HG03460 (cell line): ENCODE data around the gene ERCC6.

Source experiments
- ATAC-seq: cut with Tn5 transposase; IDR thresholded peaks from one replicate; pipeline ENCODE4 v1.9.1; 2021; ENCODE audit not compliant: unreplicated experiment

The ERCC6 gene

DNA sequence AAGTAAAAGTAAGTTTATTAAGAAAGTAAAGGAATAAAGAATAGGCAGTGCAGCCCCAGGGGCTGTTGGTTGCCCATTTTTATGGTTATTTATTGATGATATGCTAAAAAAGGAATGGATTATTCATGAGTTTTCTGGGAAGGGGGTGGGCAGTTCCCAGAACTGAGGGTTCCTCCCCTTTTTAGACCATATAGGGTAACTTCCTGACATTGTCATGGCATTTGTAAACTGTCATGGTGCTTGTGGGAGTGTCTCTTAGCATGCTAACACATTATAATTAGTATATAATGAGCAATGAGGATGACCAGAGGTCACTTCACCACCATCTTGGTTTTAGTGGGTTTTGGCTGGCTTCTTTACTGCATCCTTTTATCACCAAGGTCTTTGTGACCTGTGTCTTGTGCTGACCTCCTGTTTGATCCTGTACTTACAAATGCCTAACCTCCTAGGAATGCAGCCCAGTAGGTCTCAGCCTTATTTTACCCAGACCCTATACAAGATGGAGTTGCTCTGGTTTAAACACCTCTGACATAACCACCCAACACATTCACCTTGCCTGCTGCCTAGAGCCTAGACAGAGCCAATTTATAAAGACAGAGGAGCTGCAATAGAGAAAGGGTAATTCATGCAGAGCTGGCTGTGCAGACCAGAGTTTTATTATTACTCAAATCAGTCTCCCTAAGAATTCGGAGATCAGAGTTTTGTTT lies 10.9 kb upstream of the ERCC6 start:
- no peak for ATAC-seq

DNA sequence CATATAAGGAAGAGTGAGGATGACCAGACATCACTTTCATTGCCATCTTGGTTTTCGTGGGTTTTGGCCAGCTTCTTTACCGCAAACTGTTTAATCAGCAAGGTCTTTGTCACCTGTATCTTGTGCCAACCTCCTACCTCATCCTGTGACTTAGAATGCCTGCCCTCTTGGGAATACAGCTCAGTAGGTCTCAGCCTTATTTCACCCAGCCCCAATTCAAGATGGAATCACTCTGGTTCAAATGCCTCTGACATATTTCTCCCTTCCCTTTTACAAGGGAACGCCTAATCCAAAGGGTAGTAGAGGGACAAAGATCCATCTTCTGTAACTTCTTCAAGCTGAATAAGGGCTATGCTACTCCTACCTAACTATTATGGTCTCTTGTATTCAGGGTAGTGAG lies 4.7 kb upstream of the ERCC6 start:
- ATAC-seq = no peak

DNA sequence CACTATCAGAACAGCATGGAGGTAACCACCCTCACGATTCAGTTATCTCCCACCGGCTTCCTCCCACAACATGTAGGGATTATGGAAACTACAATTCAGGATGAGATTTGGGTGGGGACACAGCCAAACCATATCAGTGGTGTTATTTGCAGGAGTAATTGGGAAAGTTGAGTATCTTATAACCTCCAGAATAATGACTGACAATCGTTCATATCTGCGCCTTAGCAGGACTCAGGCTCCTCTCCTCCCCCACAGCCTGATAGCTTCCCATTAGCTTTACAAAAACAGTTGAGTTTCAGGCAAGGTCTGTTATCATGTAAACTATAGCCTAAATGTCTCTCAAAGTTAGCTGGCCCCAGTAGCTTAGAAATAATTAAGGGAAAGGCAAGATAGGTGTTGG lies 3.4 kb upstream of the ERCC6 start:
- no peak for ATAC-seq

DNA sequence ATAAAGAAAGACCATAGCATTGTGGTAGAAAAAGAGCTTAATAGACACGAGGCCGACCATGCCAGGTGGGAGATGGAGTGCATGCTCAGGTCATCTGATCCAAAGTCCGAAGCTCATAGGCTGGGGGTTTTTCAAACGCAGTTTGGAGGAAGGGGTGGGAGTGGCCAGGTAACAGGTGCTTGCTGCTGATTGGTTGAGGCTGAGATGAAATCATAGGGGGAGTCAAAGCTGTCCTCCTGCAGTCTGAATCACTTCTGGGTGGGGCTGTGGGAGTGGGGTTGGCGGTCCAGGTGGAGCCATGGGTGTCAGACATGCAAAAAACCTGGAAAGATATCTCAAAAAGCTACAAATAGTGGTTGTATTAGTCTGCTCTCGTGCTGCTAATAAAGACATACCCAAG lies 2.8 kb upstream of the ERCC6 start:
- ATAC-seq = no peak

DNA sequence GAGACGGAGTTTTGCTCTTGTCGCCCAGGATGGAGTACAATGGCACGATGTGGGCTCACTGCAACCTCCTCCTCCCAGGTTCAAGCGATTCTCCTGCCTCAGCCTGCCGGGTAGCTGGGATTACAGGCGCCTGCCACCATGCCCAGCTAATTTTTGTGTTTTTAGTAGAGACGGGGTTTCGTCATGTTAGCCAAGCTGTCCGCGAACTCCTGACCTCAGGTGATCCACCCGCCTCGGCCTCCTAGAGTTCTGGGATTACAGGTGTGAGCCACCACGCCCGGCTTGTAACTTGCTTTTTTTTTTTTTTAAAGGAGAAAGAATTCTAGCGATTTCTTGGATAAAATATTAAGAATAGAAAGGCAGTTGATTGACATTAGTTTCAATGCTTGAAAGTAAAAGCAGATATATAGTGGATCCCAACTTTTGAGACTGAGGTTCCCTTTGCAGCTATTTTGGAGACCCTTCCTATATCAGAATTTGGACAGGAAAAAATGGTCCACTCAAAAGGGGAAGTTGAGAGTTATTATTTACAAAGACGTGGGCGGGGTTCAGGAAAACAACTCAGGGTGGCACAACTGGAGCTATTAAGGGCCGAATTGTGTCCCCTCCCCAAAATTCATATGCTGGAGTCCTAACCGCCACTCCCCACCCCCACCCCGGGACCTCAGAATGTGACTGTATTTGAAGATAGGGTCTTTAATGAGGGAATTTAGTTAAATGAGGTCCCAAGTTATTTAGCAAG lies 1.3 kb upstream of the ERCC6 start:
- ATAC-seq = no peak

DNA sequence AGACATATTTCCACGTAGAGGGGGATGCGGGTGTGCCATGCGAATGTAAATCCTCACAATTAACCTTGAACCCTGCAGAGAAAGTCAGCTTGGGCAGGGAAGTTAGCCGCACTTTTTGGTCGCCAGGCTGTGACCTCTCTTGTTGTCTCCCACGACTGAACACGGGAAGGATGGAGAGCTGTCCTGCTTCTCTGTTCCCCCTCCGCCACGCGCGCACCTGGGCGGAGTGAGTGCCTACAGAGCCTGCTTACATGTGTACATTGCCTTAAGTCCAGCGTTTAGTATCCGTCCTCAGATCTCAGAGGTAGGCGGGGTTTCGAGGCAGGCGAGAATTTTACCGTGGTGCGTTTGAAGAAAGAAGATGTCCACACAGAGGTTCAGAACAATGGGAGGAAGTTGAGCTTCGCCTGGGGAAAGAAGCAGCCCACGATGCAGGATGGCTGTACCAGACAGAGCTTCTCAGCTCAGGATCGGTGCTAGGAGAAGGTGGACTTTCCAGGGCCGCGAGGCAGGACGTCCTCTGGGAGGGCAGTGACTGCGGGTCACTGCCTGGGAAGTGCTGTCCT lies 482 bp upstream of the ERCC6 start:
- ATAC-seq = peak; percentile 6

DNA sequence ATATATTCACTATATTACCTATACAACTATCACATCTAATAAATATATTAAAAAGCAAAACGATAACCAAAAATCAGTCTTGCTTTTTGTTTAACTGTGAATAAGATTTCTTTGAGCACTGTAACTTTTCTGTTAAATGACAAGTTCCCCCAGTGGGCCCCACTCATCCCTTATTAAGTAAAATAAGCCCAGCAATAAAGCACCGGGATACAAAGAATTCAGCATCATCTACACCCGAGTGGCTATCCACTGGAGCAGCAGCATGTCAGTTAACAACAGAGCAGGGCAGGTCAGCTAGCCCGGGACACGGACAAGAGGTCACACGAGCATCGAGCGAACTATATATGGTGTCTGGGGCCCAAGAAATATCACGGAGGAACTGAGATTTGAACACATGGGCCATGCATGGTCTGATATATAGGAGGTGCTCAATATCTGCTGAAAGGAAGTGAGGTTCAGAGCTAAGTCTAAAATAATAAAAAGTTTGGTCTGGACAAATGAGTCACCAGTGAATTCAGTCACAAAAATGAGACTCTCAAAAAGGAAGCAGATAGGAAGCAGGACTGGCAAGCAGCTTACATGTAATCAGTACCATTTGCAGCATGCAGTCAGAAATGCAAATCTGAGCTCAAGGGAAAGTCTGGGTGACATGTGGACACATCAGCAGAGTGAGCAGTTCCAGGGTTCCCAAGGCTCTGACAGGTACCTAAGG lies 4.1 kb downstream of the ERCC6 start:
- peak; percentile 46 for ATAC-seq

DNA sequence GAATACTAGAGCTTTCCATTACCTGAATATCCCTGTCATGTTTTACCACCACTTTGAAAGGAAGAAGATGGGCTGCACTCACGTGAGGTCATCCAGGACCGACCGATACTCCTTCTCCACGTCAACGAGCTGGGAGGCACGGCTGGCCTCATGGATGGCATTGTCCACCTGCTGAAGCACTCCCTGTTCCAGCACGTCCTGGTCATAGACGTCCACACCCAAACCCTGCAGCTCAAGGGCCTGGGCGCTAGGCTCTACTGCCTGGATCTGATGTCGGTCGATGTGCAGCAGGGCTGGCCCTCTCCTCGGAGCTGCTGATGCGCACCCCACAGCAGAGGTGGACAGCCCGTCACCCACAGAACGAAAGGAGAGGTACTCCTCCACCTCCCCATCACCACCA lies 6.5 kb downstream of the ERCC6 start:
- no peak for ATAC-seq

DNA sequence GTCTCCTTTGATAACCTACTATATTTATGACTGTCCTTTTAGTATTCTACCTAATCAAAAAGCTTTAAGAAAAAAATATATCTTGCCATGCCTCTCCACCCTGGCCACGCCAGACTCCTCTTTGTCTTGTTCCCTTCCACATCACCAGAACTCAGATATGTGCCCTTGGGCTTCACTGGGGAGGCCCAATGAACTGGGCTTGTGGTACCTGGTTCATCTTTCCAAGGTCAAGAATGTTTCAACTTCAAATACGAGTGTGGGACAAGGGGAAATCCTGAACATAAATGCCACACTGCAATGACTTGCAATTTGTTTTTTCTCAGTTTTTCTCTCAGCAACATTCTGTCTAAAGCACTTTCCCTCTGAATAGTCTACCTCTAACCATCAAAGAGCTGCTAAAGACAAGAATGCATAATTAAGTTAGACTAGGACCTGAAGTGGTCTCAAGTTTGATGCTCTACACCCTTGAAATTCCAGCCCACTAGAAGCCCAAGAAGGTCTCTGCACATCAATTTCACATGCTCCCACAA lies 9.9 kb downstream of the ERCC6 start:
- ATAC-seq = no peak

DNA sequence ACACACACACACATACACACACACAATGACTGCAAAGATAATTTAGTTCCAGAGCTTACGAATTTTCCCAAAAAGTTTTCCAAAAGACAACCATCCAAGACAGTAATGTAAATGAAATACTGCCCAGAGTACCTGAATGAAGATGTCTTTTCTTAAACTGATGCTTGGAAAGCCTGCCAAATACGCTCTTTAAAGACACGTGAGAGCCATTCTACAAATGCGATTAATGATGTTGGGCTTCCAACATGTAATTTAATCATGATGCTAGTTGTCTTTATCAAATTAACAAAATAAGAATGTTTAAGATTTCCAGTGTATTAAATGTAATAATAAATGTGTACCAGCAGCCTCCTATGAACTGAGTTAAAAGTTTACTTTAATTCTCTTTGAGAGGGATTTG lies 11.1 kb downstream of the ERCC6 start:
- ATAC-seq = no peak

DNA sequence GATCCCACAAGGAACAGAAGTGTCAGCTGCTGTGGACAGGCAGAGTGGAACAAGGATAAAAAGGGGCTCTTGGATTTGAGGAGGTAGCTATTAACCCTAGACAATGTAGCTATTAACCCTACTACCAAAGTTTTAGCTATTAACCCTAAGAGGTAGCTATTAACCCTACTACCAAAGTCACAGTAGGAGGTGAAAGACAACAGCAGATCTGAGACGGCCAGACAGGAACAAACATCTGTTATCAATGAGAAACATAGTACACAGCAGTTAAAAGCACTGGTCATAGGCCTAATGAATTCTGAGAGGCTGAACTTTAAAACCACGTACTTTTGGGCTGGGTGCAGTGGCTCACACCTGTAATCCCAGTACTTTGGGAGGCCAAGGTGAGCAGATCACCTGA lies 11.9 kb downstream of the ERCC6 start:
- ATAC-seq = no peak

DNA sequence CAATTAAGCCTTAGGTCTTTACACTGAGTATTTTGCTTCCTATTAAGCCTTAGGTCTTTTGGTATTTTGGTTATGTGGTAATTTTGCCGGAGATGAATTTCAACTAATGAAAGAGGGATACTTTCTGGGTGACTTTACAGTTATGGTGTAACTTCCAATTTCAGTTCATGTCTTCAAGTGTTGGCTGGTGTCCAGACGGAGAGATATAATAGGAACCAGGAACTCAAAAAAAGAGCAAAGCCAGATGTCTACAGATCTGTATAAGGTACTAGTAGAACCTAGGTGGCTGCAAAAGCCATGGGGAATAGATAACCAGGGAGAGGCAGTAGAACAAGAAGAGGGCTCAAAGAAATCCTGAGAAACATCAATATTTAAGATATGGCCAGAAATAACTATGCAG lies 12.3 kb downstream of the ERCC6 start:
- no peak for ATAC-seq

DNA sequence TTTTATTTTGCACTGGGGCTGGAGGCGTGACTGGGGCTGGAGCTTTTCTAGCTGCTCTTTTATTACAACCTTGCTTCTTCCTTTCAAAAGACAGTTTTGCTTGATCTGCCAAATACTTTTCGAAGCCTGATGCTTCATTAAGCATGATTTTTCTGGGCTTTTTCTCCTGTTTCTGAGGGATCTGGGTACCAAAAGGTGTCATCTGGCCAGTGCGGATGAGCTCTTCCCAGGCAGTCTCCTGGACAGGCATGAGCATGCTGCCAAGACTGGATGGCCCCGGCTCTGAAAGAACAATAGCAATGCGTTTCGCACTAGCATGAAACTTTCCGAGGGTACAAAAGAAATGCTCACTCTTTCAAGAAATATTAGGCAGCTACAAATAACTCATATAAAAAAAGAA lies 14.4 kb downstream of the ERCC6 start:
- no peak for ATAC-seq

DNA sequence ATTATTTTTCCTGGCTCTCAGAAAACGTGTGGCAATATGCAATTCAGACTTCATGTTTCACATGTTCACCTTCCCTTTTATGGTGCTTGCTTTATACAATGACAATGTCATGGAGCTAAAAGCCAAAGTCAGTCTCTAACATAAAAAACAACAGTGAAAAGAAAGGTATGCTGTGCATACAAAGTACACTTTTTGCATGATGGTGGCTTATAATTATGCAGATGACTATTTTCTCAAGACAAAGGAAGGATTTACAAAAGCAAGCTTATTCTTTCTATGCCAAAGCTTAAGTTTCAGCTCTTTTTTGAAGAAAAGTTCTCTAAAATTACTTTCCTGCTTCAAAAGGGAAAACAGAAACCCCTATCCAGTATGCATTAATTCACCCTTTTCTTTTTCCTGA lies 15.6 kb downstream of the ERCC6 start:
- no peak for ATAC-seq

DNA sequence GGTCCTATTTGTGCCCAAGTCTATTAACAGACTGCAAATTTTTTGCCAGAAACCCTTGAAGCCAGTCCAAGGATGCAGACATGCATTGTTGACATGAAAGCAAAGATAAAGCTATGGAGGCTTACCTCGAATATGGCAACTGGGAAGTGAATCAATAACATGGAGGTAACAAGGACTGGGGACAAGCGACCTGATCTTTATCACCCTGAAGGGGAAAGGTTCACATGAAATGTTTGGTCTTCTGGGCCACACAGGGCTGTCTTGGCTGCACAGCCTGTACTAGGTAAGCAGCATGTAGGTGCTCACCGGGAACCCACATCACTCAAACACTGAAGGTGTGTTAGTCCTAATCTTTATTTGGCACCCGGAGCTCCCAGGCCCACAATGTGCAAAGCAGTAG lies 17.9 kb downstream of the ERCC6 start:
- no peak for ATAC-seq

DNA sequence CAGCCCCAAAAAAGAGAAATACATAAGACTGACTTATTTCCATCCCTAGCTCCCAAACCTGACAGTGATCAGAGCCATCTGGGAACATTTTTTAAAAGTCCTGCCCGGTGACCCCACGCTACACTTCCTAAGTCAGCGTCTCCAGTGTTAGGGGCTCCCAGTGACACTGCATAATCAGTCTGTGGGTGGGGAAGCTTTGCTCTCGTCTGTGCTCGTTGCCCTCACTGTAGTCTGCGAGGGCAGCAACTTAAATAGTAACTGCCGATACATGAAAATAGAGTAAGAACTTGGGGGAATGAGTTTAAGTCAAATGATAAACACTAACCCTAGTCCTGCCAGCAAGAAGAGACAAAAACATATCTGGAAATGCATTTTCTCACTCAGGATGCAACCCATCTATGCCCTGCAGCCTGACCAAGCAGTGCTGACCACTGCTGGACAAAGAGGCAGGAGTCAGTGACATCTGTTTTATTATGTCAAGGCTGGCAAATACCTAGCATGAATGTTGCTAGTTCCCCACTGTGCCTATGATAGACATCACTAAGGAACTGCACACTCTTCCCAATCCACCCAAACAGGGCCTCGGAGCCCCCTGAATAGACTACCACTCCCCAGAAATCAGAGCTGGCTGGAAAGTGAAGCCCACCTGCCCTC lies 18.7 kb downstream of the ERCC6 start:
- no peak for ATAC-seq

DNA sequence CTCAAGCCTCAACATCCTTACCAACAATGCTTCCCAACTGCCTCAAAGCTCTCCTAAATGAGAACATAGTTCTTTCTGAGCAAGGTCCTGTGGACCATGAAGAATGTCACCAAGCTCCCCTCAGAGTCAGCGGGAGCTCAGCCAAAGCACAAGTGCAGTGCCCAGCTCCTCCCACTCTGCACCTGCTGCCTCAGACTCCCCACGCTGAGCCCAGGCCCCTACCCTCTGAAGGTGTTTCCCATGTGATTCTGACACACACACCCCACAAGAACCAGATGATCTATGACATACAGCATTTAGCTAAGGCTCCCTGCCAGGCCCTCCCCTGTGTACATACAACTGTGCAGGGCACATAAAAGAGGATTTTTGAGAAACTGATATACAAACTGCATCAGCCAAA lies 19.2 kb downstream of the ERCC6 start:
- no peak for ATAC-seq

DNA sequence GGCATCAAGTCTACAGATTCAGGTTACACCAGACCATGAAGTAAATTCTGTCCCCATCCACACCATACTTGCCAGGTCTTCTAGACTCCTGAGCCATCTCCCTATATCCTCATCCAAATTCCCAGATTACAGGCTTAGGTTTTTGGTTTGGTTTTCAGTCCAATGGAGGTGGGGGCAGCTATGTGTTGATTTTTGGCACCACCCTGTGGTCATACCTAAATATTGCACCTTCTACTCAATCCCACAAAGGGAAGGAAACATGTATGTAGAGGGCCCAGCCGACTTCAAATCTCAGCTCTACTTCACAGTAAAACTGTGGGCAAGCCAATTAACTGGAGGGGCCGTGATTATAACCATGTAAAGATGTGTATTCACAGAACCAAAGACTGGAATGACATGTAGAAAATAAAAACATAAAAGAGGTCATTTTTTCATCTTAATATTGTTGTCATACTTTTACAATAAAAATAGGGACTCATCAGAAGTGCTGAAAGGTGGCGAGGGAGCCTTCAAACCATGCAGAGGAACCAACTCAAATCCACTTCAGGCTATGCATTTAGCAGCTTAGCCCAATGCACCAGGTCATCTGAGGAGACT lies 19.8 kb downstream of the ERCC6 start:
- ATAC-seq = no peak

DNA sequence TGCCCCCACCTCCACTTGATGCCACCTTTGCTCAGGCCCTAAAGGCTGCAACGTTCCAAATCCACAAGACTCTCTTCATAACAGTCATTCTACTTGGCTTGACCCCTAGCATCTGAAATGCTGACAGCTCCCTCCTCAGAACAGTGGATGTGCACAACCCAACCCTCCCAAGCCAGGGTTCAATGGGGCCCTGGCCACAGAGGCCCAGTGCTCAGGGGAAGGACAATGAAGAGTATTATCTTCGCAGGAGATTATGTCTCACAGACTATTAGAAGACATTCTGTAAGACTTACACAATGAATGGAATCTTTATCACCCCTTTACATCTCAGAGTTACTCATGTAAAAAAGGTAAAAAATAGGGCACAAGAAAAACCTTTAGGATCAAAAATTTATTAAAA lies 20.4 kb downstream of the ERCC6 start:
- ATAC-seq = no peak

DNA sequence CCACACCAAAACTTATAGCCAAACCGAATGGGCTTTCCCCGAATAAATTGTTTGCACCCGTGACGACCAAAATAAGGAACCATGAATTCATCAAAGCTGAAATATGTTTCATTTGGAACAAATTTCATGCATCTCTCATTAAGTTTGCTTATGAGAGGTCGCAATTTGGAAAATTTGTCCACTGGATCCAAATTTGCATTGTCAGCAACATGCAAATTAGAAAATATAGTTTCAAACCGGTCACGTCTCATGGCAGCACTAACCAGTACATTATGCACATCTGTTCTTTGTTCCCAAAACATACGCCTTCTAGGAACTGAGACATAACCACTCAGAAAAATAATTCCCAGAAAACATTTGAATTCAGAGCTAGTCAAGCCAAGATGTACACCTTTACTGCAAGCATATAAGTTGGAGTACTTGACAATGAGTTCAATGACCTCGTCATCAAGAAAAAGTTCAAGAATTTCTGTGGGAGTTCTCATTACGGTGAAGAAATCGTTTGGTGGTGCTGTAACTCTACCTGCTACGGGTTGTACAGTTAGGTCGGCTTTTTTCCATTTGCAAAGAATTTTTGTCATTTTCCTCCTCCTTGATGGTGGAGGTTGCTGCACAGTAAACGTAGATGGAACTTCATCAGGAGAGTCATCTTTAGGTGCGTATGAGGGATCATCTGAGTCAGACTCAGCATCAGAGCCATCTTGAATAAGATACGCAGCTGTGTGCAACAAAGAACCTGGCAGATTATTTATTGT lies 22.5 kb downstream of the ERCC6 start:
- ATAC-seq = no peak
